Hepatocyte (in vitro differentiated cells): Measurements from ENCODE around the gene HECTD2. TPM values are rescaled to one million over a fixed set of nuclear protein-coding genes. Genes with fewer than 3 reads are reported as not detected.
"Not testable (repeated sequence)": the region's sequence is repeated elsewhere in the genome, so short reads cannot be mapped to it uniquely, and the experiment has no call there.

Experiments used
- DNase-seq: peaks from one replicate; pipeline ENCODE4 v3.0.0-alpha.2; 2016; ENCODE audit warnings: low spot score
- H2AFZ ChIP-seq: fragments of 200-600 bp; sonication (generic); 2 replicates; pipeline ENCODE4 v1.6.0; 2016; ENCODE audit warnings: antibody characterized with exemption, mild to moderate bottlenecking
- H3K27ac ChIP-seq: fragments of 200-600 bp; sonication (generic); 2 replicates; pipeline ENCODE4 v1.5.1; 2016; ENCODE audit warnings: mild to moderate bottlenecking
- H3K27me3 ChIP-seq: fragments of 200-600 bp; sonication (generic); 2 replicates; pipeline ENCODE4 v1.6.1; 2016
- H3K36me3 ChIP-seq: fragments of 200-600 bp; sonication (generic); replicated peaks from 2 replicates; pipeline ENCODE4 v1.5.1; 2016; ENCODE audit warnings: low read depth; ENCODE audit not compliant: insufficient read depth
- H3K4me1 ChIP-seq: fragments of 200-600 bp; sonication (generic); 2 replicates; pipeline ENCODE4 v1.5.1; 2016; ENCODE audit warnings: mild to moderate bottlenecking, moderate library complexity; ENCODE audit not compliant: insufficient read depth
- H3K4me2 ChIP-seq: fragments of 200-600 bp; sonication (generic); 2 replicates; pipeline ENCODE4 v1.6.0; 2016
- H3K4me3 ChIP-seq: fragments of 200-600 bp; sonication (generic); 2 replicates; pipeline ENCODE4 v1.5.1; 2016; ENCODE audit warnings: mild to moderate bottlenecking
- H3K79me2 ChIP-seq: fragments of 200-600 bp; sonication (generic); 2 replicates; pipeline ENCODE4 v1.6.0; 2017; ENCODE audit warnings: mild to moderate bottlenecking
- H3K9me2 ChIP-seq: fragments of 200-600 bp; sonication (generic); replicated peaks from 2 replicates; pipeline ENCODE4 v1.6.0; 2017; ENCODE audit warnings: mild to moderate bottlenecking; ENCODE audit not compliant: insufficient read depth
- H3K9me3 ChIP-seq: fragments of 200-600 bp; sonication (generic); 2 replicates; pipeline ENCODE4 v1.5.1; 2016; ENCODE audit warnings: low read depth, mild to moderate bottlenecking
- H4K20me1 ChIP-seq: fragments of 200-600 bp; sonication (generic); 2 replicates; pipeline ENCODE4 v1.6.0; 2016; ENCODE audit warnings: mild to moderate bottlenecking; ENCODE audit not compliant: insufficient read depth, poor library complexity, severe bottlenecking
- CTCF ChIP-seq: fragments of 200-600 bp; sonication (generic); IDR thresholded peaks from 2 replicates; pipeline ENCODE4 v1.5.1; 2016; ENCODE audit warnings: antibody characterized with exemption, mild to moderate bottlenecking; ENCODE audit not compliant: poor library complexity
- EZH2 ChIP-seq: fragments of 200-600 bp; sonication (generic); IDR thresholded peaks from 2 replicates; pipeline ENCODE4 v1.6.1; 2016; ENCODE audit warnings: antibody characterized with exemption, mild to moderate bottlenecking, borderline replicate concordance
- EZH2phosphoT487 ChIP-seq: fragments of 200-600 bp; sonication (generic); IDR thresholded peaks from one replicate; pipeline ENCODE4 v1.6.1; 2018; ENCODE audit warnings: antibody characterized with exemption, mild to moderate bottlenecking, low read depth, moderate library complexity; ENCODE audit not compliant: unreplicated experiment, severe bottlenecking
- WGBS: methylation state at CpG from one replicate; pipeline ENCODE4 v1.1.6; 2016; ENCODE audit warnings: low lambda C conversion rate; ENCODE audit errors: missing lambda C conversion rate; 5-methylcytosine and 5-hydroxymethylcytosine counted together
- polyA plus RNA-seq: library from polyadenylated mRNA; unstranded; fragments of >200 nt; fragmentation: Nextera tagmentation; extraction: Ambion mirVana; gene quantifications from 2 replicates; pipeline ENCODE4 v1.2.1, GENCODE V29; 2016
- total RNA-seq: library from RNA; depleted of rRNA; stranded (reverse); fragments of >200 nt; gene quantifications from 2 replicates; pipeline ENCODE4 v1.2.3, GENCODE V29; 2014

Gene HECTD2
- total and polyA plus RNA-seq, 2 experiments from 2014 or later, result 9.0 to 25.0 TPM

- Histone ChIP-seq H3K27me3 (no peaks in the 10 kb centered on the region), H3K27ac (peak overlapping the region; percentile 87), H3K4me3 (no peak overlapping the region), H3K9me3 (no peaks in the 10 kb centered on the region), H3K9me2 (no peaks in the 10 kb centered on the region), H3K79me2 (no peaks in the 10 kb centered on the region), H3K4me1 (peaks cover 22% of the 10 kb centered on the region), H4K20me1 (no peaks in the 10 kb centered on the region), H3K4me2 (peak overlapping the region; percentile 44), H3K36me3 (no peaks in the 10 kb centered on the region), H2AFZ (no peak overlapping the region)
- 43% methylated on average over 2 of the region's 2 CpGs for WGBS
- DNase-seq, result no peak
- TF ChIP-seq CTCF (no peak), EZH2 (no peak)
These were observed 147.5 kb downstream of the HECTD2 start for GRCh38 chr10:91557651-91558111.

- peak overlapping the region; percentile 87 for H3K27ac ChIP-seq
- DNase-seq, result no peak
- no peaks in the 10 kb centered on the region for H3K9me3 ChIP-seq
- 92% methylated on average over 3 of the region's 3 CpGs for WGBS
- no peaks in the 10 kb centered on the region for H4K20me1 ChIP-seq
- H3K79me2 ChIP-seq, result no peaks in the 10 kb centered on the region
- H2AFZ ChIP-seq, result no peak overlapping the region
- H3K27me3 ChIP-seq, result no peaks in the 10 kb centered on the region
- H3K36me3 ChIP-seq, result no peaks in the 10 kb centered on the region
- no peak overlapping the region for H3K4me2 ChIP-seq
- H3K4me1 ChIP-seq, result peaks cover 22% of the 10 kb centered on the region
- H3K4me3 ChIP-seq, result no peak overlapping the region
- TF ChIP-seq EZH2phosphoT487 (no peak), EZH2 (no peak), CTCF (no peak)
- H3K9me2 ChIP-seq, result no peaks in the 10 kb centered on the region
These were observed 148.3 kb downstream of the HECTD2 start for GRCh38 chr10:91558473-91558872.

GRCh38 chr10:91559169-91559568, 149.0 kb downstream of the HECTD2 start:
- H3K27me3 ChIP-seq, result no peaks in the 10 kb centered on the region
- no peak for DNase-seq
- 82% methylated on average over 1 of the region's 1 CpG for WGBS
- H3K79me2 ChIP-seq, result no peaks in the 10 kb centered on the region
- no peaks in the 10 kb centered on the region for H3K36me3 ChIP-seq
- H2AFZ ChIP-seq, result no peak overlapping the region
- no peaks in the 10 kb centered on the region for H3K9me3 ChIP-seq
- H3K4me2 ChIP-seq, result no peak overlapping the region
- peaks cover 22% of the 10 kb centered on the region for H3K4me1 ChIP-seq
- no peaks in the 10 kb centered on the region for H3K9me2 ChIP-seq
- TF ChIP-seq EZH2, result no peak
- TF ChIP-seq EZH2phosphoT487, result no peak
- TF ChIP-seq CTCF, result no peak
- H4K20me1 ChIP-seq, result no peaks in the 10 kb centered on the region
- peak overlapping the region; percentile 22 for H3K27ac ChIP-seq
- no peak overlapping the region for H3K4me3 ChIP-seq

GRCh38 chr10:91559750-91560149, 149.6 kb downstream of the HECTD2 start:
- Histone ChIP-seq H3K4me2 (no peak overlapping the region), H3K79me2 (no peaks in the 10 kb centered on the region), H3K27me3 (no peaks in the 10 kb centered on the region), H3K27ac (no peak overlapping the region), H3K4me1 (peaks cover 22% of the 10 kb centered on the region), H4K20me1 (no peaks in the 10 kb centered on the region), H3K9me2 (no peaks in the 10 kb centered on the region), H2AFZ (no peak overlapping the region), H3K9me3 (no peaks in the 10 kb centered on the region), H3K36me3 (no peaks in the 10 kb centered on the region), H3K4me3 (no peak overlapping the region)
- 70% methylated on average over 2 of the region's 2 CpGs for WGBS
- no peak for DNase-seq
- TF ChIP-seq EZH2phosphoT487 (no peak), EZH2 (no peak), CTCF (no peak)

- not testable (repeated sequence) for DNase-seq, H3K36me3 ChIP-seq, H2AFZ ChIP-seq, H3K4me3 ChIP-seq, H3K79me2 ChIP-seq, H3K27me3 ChIP-seq, H3K9me2 ChIP-seq, H4K20me1 ChIP-seq, H3K4me2 ChIP-seq, H3K27ac ChIP-seq, H3K9me3 ChIP-seq
- 70% methylated on average over 3 of the region's 3 CpGs for WGBS
- peaks cover 13% of the 10 kb centered on the region for H3K4me1 ChIP-seq
These were observed 150.7 kb downstream of the HECTD2 start for GRCh38 chr10:91560827-91561226.
